Measurements from ENCODE around the gene RAD52. TPM values are rescaled to one million over a fixed set of nuclear protein-coding genes. Genes with fewer than 3 reads are reported as not detected.

RAD52 gene
- total RNA-seq, 1 experiment from 2014 or later: 53.9 TPM

GRCh38 chr12:931591-931990 lies 17.9 kb downstream of the RAD52 start:
- Histone ChIP-seq H3K27me3 (replicated peaks; ENCODE audit: control insufficient read depth, insufficient read depth, low read length) (no peaks in the 10 kb centered on the region), H3K9me3 (no peaks in the 10 kb centered on the region), H3K36me3 (ENCODE audit: control insufficient read depth, insufficient read depth, low read length) (no peaks in the 10 kb centered on the region), H3K4me3 (ENCODE audit: low read depth, low read length) (no peak overlapping the region), H3K4me1 (no peaks in the 10 kb centered on the region)
- DNase-seq: no peak
- Mint-ChIP-seq H3K4me3 (ENCODE audit: unreplicated experiment) (no peak overlapping the region), H3K36me3 (ENCODE audit: insufficient read depth, unreplicated experiment) (peaks cover 70% of the 10 kb centered on the region), H3K9me3 (ENCODE audit: unreplicated experiment) (no peaks in the 10 kb centered on the region), H3K27ac (ENCODE audit: unreplicated experiment) (peak overlapping the region; percentile 51), H3K4me1 (ENCODE audit: low read depth, unreplicated experiment) (no peaks in the 10 kb centered on the region), H3K27me3 (ENCODE audit: insufficient read depth, unreplicated experiment) (no peaks in the 10 kb centered on the region)
- CTCF ChIA-PET: interaction anchor here (1.1 kb wide), 1 partner anchor 18 kb away, joined by 3 read pairs; the partner anchor contains the start of gene RAD52
- BruUV-seq (replicated peaks): no TSS peak
- TF ChIP-seq CTCF (IDR thresholded peaks at IDR 0.05; ENCODE audit: insufficient read depth in 1 of 2, low read depth in 1 of 2, low read length in 1 of 2, severe bottlenecking in 1 of 2, unreplicated experiment in 1 of 2): no peak
- intact Hi-C loops (cut with micrococcal nuclease; ENCODE audit: unreplicated experiment): no loop called here
- POLR2A ChIA-PET: no interaction called here

GRCh38 chr12:931060-931459 lies 18.4 kb downstream of the RAD52 start:
- BruUV-seq (replicated peaks): no TSS peak
- H3K4me3 Mint-ChIP-seq (ENCODE audit: unreplicated experiment): no peak overlapping the region

GRCh38 chr12:926641-927040 lies 22.9 kb downstream of the RAD52 start:
- H3K36me3 ChIP-seq (ENCODE audit: control insufficient read depth, insufficient read depth, low read length): no peaks in the 10 kb centered on the region; the same call in 1 of the 2 replicates
- H3K4me3 Mint-ChIP-seq (ENCODE audit: unreplicated experiment): no peak overlapping the region
- H3K4me1 ChIP-seq: no peaks in the 10 kb centered on the region
- peaks cover 95% of the 10 kb centered on the region for H3K36me3 Mint-ChIP-seq (ENCODE audit: insufficient read depth, unreplicated experiment)
- no peak overlapping the region for H3K27ac Mint-ChIP-seq (ENCODE audit: unreplicated experiment)
- no peaks in the 10 kb centered on the region for H3K27me3 ChIP-seq (replicated peaks; ENCODE audit: control insufficient read depth, insufficient read depth, low read length)
- no TSS peak for BruUV-seq (replicated peaks)
- no peaks in the 10 kb centered on the region for H3K9me3 ChIP-seq
- intact Hi-C loops (cut with micrococcal nuclease; ENCODE audit: unreplicated experiment): no loop called here
- no peaks in the 10 kb centered on the region for H3K9me3 Mint-ChIP-seq (ENCODE audit: unreplicated experiment)
- POLR2A ChIA-PET: no interaction called here
- TF ChIP-seq CTCF (IDR thresholded peaks at IDR 0.05; ENCODE audit: insufficient read depth in 1 of 2, low read depth in 1 of 2, low read length in 1 of 2, severe bottlenecking in 1 of 2, unreplicated experiment in 1 of 2): no peak
- no peak for DNase-seq
- CTCF ChIA-PET: no interaction called here
- no peaks in the 10 kb centered on the region for H3K4me1 Mint-ChIP-seq (ENCODE audit: low read depth, unreplicated experiment)
- H3K27me3 Mint-ChIP-seq (ENCODE audit: insufficient read depth, unreplicated experiment): no peaks in the 10 kb centered on the region
- no peak overlapping the region for H3K4me3 ChIP-seq (ENCODE audit: low read depth, low read length)

More at GRCh38 chr12:931060-931459, 18.4 kb downstream of the RAD52 start:
- Histone ChIP-seq H3K36me3 (ENCODE audit: control insufficient read depth, insufficient read depth, low read length) (no peaks in the 10 kb centered on the region), H3K9me3 (no peaks in the 10 kb centered on the region), H3K4me1 (no peaks in the 10 kb centered on the region), H3K27me3 (replicated peaks; ENCODE audit: control insufficient read depth, insufficient read depth, low read length) (no peaks in the 10 kb centered on the region), H3K4me3 (ENCODE audit: low read depth, low read length) (no peak overlapping the region)
- no peak for TF ChIP-seq CTCF (IDR thresholded peaks at IDR 0.05; ENCODE audit: insufficient read depth in 1 of 2, low read depth in 1 of 2, low read length in 1 of 2, severe bottlenecking in 1 of 2, unreplicated experiment in 1 of 2)
- Mint-ChIP-seq H3K9me3 (ENCODE audit: unreplicated experiment) (no peaks in the 10 kb centered on the region), H3K27ac (ENCODE audit: unreplicated experiment) (peak overlapping the region; percentile 51), H3K4me1 (ENCODE audit: low read depth, unreplicated experiment) (no peaks in the 10 kb centered on the region), H3K27me3 (ENCODE audit: insufficient read depth, unreplicated experiment) (no peaks in the 10 kb centered on the region), H3K36me3 (ENCODE audit: insufficient read depth, unreplicated experiment) (peaks cover 74% of the 10 kb centered on the region)
- no peak for DNase-seq
- intact Hi-C loops (cut with micrococcal nuclease; ENCODE audit: unreplicated experiment): no loop called here
- CTCF ChIA-PET: interaction anchor here (1.1 kb wide), 1 partner anchor 18 kb away, joined by 3 read pairs; the partner anchor contains the start of gene RAD52
- POLR2A ChIA-PET: no interaction called here
